CD8-positive, alpha-beta memory T cell (primary cell): ENCODE measurements around the gene HSPB7. TPM values are rescaled to one million over a fixed set of nuclear protein-coding genes. Genes with fewer than 3 reads are reported as not detected.
"Not testable (repeated sequence)": the region's sequence is repeated elsewhere in the genome, so short reads cannot be mapped to it uniquely, and the experiment has no call there.

Experiments
- CTCF ChIA-PET: fragments of 350-600 bp; sonication (Branson Sonifier 250); formaldehyde crosslinking; loops from one replicate; lab custom pipeline; 2021; ENCODE audit warnings: antibody characterized with exemption; lab: Charles Lee
- POLR2A ChIA-PET: fragments of 350-600 bp; sonication (Branson Sonifier 250); formaldehyde crosslinking; loops from one replicate; lab custom pipeline; 2021; ENCODE audit warnings: antibody characterized with exemption; lab: Charles Lee
- DNase-seq, 5 donors: peaks; one replicate each; pipeline versions ENCODE4 v3.0.0 to v3.0.0-alpha.2; 2020 to 2022; ENCODE audit warnings: mixed read lengths in 1 of 5
- H3K27ac ChIP-seq: one replicate; pipeline ENCODE4 v1.7.0; 2013; ENCODE audit warnings: low read depth, mild to moderate bottlenecking, low read length, moderate library complexity
- H3K27me3 ChIP-seq: 2 replicates; pipeline ENCODE4 v1.7.0; 2013; ENCODE audit warnings: low read length, mild to moderate bottlenecking; ENCODE audit not compliant: insufficient read depth, poor library complexity, severe bottlenecking
- H3K36me3 ChIP-seq: 2 replicates; pipeline ENCODE4 v1.7.0; 2013; ENCODE audit warnings: mild to moderate bottlenecking, low read length, moderate library complexity; ENCODE audit not compliant: insufficient read depth
- H3K4me1 ChIP-seq: 2 replicates; pipeline ENCODE4 v1.7.0; 2013; ENCODE audit warnings: mild to moderate bottlenecking, low read length, moderate library complexity; ENCODE audit not compliant: insufficient read depth
- H3K4me3 ChIP-seq: 2 replicates; pipeline ENCODE4 v1.7.0; 2013; ENCODE audit warnings: mild to moderate bottlenecking, low read length
- H3K9me3 ChIP-seq: 2 replicates; pipeline ENCODE4 v1.7.0; 2013; ENCODE audit warnings: mild to moderate bottlenecking, low read length
- H3K27ac Mint-ChIP-seq, 8 donors: one replicate each; pipeline ENCODE4 v1.8.0; 2020 to 2021; ENCODE audit warnings: mixed read lengths in 8 of 8, mild to moderate bottlenecking in 6 of 8, inconsistent platforms in 3 of 8, moderate library complexity in 3 of 8
- H3K27me3 Mint-ChIP-seq, 2 donors: one replicate each; pipeline ENCODE4 v1.8.0; 2020 to 2021; ENCODE audit warnings: mixed read lengths in 2 of 2, mild to moderate bottlenecking in 1 of 2, moderate library complexity in 1 of 2
- H3K36me3 Mint-ChIP-seq, 3 donors: one replicate each; pipeline ENCODE4 v1.8.0; 2020 to 2021; ENCODE audit warnings: mixed read lengths in 3 of 3, inconsistent platforms in 1 of 3, mild to moderate bottlenecking in 1 of 3
- H3K4me1 Mint-ChIP-seq, 3 donors: one replicate each; pipeline ENCODE4 v1.8.0; 2020 to 2021; ENCODE audit warnings: mixed read lengths in 3 of 3, inconsistent platforms in 1 of 3, mild to moderate bottlenecking in 1 of 3
- H3K4me3 Mint-ChIP-seq, 7 donors: one replicate each; pipeline ENCODE4 v1.8.0; 2020 to 2021; ENCODE audit warnings: mixed read lengths in 7 of 7, mild to moderate bottlenecking in 6 of 7, moderate library complexity in 4 of 7, inconsistent platforms in 2 of 7
- H3K9me3 Mint-ChIP-seq, 5 donors: one replicate each; pipeline ENCODE4 v1.8.0; 2020 to 2022; ENCODE audit warnings: mixed read lengths in 5 of 5, mild to moderate bottlenecking in 3 of 5, moderate library complexity in 2 of 5, inconsistent platforms in 1 of 5
- polyA plus RNA-seq: library from polyadenylated mRNA; unstranded; fragments of 300-500 nt; fragmentation: Illumina TruSeq; gene quantifications from one replicate; pipeline ENCODE4 v1.2.3, GENCODE V29; 2021
- total RNA-seq, 2 experiments: library from RNA; stranded (reverse); gene quantifications; one replicate each; pipeline ENCODE4 v1.2.3, GENCODE V29; 2021

HSPB7 gene
- total and polyA plus RNA-seq, 3 experiments from 2014 or later = not detected

- no peak overlapping the region for H3K4me3 ChIP-seq
- CTCF ChIA-PET = interaction anchor here (1.6 kb wide), 1 partner anchor 214 kb away, joined by 3 read pairs; no protein-coding TSS in a partner anchor
These were observed 12.2 kb downstream of the HSPB7 start for GRCh38 chr1:16005597-16005996.

GRCh38 chr1:16001274-16001673 is 16.6 kb downstream of the HSPB7 start:
- POLR2A ChIA-PET, H3K9me3 ChIP-seq, H3K27me3 ChIP-seq, H3K4me1 Mint-ChIP-seq, H3K27ac ChIP-seq, H3K27ac Mint-ChIP-seq, DNase-seq, H3K4me1 ChIP-seq, H3K9me3 Mint-ChIP-seq, H3K4me3 Mint-ChIP-seq, H3K36me3 Mint-ChIP-seq, H3K4me3 ChIP-seq, H3K27me3 Mint-ChIP-seq, H3K36me3 ChIP-seq, CTCF ChIA-PET: not testable (repeated sequence)

More at GRCh38 chr1:16005597-16005996, 12.2 kb downstream of the HSPB7 start:
- Mint-ChIP-seq H3K27ac (no peak overlapping the region), H3K36me3 (no peaks in the 10 kb centered on the region), H3K4me3 (no peak overlapping the region), H3K27me3 (peaks cover 3 to 6% of the 10 kb centered on the region in 2 donors), H3K9me3 (no peaks in the 10 kb centered on the region), H3K4me1 (no peaks in the 10 kb centered on the region)
- Histone ChIP-seq H3K4me1 (no peaks in the 10 kb centered on the region), H3K9me3 (no peaks in the 10 kb centered on the region), H3K27me3 (no peaks in the 10 kb centered on the region), H3K27ac (no peak overlapping the region), H3K36me3 (no peaks in the 10 kb centered on the region)
- POLR2A ChIA-PET = no interaction called here
- no peak for DNase-seq

- peaks cover 0 to 4% of the 10 kb centered on the region in 2 donors for H3K27me3 Mint-ChIP-seq
- no peak overlapping the region for H3K4me3 Mint-ChIP-seq
- H3K9me3 Mint-ChIP-seq = no peaks in the 10 kb centered on the region
- no peaks in the 10 kb centered on the region for H3K36me3 ChIP-seq
- no peak for DNase-seq
- CTCF ChIA-PET = no interaction called here
- H3K27ac Mint-ChIP-seq = peak overlapping the region in 1 of 8 donors; percentile 28
- H3K36me3 Mint-ChIP-seq = no peaks in the 10 kb centered on the region
- H3K27me3 ChIP-seq = no peaks in the 10 kb centered on the region
- H3K4me1 Mint-ChIP-seq = no peaks in the 10 kb centered on the region
- POLR2A ChIA-PET = no interaction called here
- H3K9me3 ChIP-seq = no peaks in the 10 kb centered on the region
- no peaks in the 10 kb centered on the region for H3K4me1 ChIP-seq
- no peak overlapping the region for H3K27ac ChIP-seq
- no peak overlapping the region for H3K4me3 ChIP-seq
These were observed 18.9 kb downstream of the HSPB7 start for GRCh38 chr1:15998929-15999328.

GRCh38 chr1:15997637-15998280 is 20.1 kb downstream of the HSPB7 start:
- POLR2A ChIA-PET = no interaction called here

DNA sequence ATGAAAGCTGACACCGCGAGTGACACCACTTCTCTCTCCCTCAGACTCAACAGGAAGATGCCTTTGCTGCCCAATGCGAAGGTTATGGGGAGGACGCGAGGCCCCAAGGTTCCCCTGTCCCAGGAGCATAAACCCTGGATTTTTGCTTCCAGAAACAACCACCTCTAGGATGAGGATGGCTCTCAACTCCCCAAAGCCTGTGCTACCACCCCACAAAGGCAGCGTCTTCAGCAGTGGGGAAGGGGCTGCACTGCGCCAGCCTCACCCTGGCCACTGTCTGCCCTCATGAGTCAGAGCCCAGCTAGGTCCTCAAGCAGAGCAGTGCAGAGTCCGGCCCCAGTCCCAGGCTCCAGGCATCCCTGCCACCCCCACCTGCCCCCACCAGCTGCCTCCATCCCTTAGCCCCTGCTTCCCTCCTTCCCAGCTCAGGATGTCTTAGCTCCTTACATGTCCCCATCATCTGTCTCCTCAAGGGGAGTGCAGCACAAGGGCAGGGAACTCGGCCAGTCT is 20.7 kb downstream of the HSPB7 start:
- ChIA-PET POLR2A (no interaction called here), CTCF (interaction anchor here (0.9 kb wide), 1 partner anchor 12 kb away, joined by 3 read pairs; no protein-coding TSS in a partner anchor)
- Histone ChIP-seq H3K4me3 (no peak overlapping the region), H3K27me3 (no peaks in the 10 kb centered on the region), H3K27ac (no peak overlapping the region), H3K4me1 (no peaks in the 10 kb centered on the region), H3K9me3 (no peaks in the 10 kb centered on the region), H3K36me3 (no peaks in the 10 kb centered on the region)
- Mint-ChIP-seq H3K4me3 (no peak overlapping the region), H3K9me3 (no peaks in the 10 kb centered on the region), H3K36me3 (no peaks in the 10 kb centered on the region), H3K27ac (no peak overlapping the region), H3K4me1 (no peaks in the 10 kb centered on the region), H3K27me3 (peaks cover 0 to 4% of the 10 kb centered on the region in 2 donors)
- no peak for DNase-seq

More at GRCh38 chr1:15997637-15998280, 20.1 kb downstream of the HSPB7 start:
- H3K4me1 ChIP-seq = no peaks in the 10 kb centered on the region
- DNase-seq = no peak
- H3K27ac ChIP-seq = no peak overlapping the region
- H3K36me3 ChIP-seq = no peaks in the 10 kb centered on the region
- H3K36me3 Mint-ChIP-seq = no peaks in the 10 kb centered on the region
- H3K4me1 Mint-ChIP-seq = no peaks in the 10 kb centered on the region
- no peaks in the 10 kb centered on the region for H3K9me3 Mint-ChIP-seq
- no peaks in the 10 kb centered on the region for H3K9me3 ChIP-seq
- no peak overlapping the region for H3K4me3 ChIP-seq
- H3K27me3 Mint-ChIP-seq = peaks cover 0 to 4% of the 10 kb centered on the region in 2 donors
- peak overlapping the region in 1 of 8 donors; percentile 10 for H3K27ac Mint-ChIP-seq
- no peak overlapping the region for H3K4me3 Mint-ChIP-seq
- CTCF ChIA-PET = interaction anchor here (0.9 kb wide), 1 partner anchor 12 kb away, joined by 3 read pairs; no protein-coding TSS in a partner anchor
- H3K27me3 ChIP-seq = no peaks in the 10 kb centered on the region

- H3K36me3 ChIP-seq = no peaks in the 10 kb centered on the region
- no peaks in the 10 kb centered on the region for H3K4me1 ChIP-seq
- no peaks in the 10 kb centered on the region for H3K4me1 Mint-ChIP-seq
- no peak overlapping the region for H3K27ac ChIP-seq
- no peak overlapping the region for H3K4me3 ChIP-seq
- no peaks in the 10 kb centered on the region for H3K9me3 Mint-ChIP-seq
- POLR2A ChIA-PET = no interaction called here
- H3K27me3 ChIP-seq = no peaks in the 10 kb centered on the region
- no peak overlapping the region for H3K4me3 Mint-ChIP-seq
- peaks cover 0 to 4% of the 10 kb centered on the region in 2 donors for H3K27me3 Mint-ChIP-seq
- no peaks in the 10 kb centered on the region for H3K9me3 ChIP-seq
- H3K27ac Mint-ChIP-seq = peak overlapping the region in 1 of 8 donors; percentile 17
- peak in 3 of 5 donors; percentile 19 to 66 (median 28) for DNase-seq
- H3K36me3 Mint-ChIP-seq = no peaks in the 10 kb centered on the region
- CTCF ChIA-PET = interaction anchor here (0.7 to 2.1 kb wide), 6 partner anchors 12 to 203 kb away, joined by 3 to 9 read pairs (median 4); no protein-coding TSS in a partner anchor
These were observed 23.1 kb downstream of the HSPB7 start for GRCh38 chr1:15994590-15995351.

DNA sequence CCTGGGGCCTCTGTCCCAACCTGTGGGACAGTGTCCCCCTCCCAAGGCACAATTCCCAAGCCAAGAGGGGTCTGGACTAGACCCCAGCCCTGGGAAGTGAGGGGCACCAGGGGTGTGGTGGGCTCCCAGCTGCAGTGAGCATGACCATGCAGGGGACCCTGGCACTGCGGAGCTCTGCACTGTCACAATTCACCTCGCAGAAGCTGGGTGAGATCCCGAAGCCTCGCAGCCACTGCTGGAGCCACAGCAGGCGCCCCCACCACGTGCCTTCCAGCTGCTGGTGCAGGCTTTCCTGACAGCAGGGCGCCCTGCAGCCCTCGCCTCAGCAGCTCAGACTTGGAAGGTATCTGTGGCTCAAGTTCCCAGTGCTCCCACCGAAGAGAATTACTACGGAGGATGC is 23.8 kb downstream of the HSPB7 start:
- POLR2A ChIA-PET = no interaction called here
- Mint-ChIP-seq H3K27me3 (peaks cover 0 to 4% of the 10 kb centered on the region in 2 donors), H3K4me3 (no peak overlapping the region), H3K27ac (no peak overlapping the region), H3K9me3 (no peaks in the 10 kb centered on the region), H3K4me1 (no peaks in the 10 kb centered on the region), H3K36me3 (no peaks in the 10 kb centered on the region)
- Histone ChIP-seq H3K9me3 (no peaks in the 10 kb centered on the region), H3K36me3 (no peaks in the 10 kb centered on the region), H3K4me1 (no peaks in the 10 kb centered on the region), H3K27me3 (no peaks in the 10 kb centered on the region), H3K4me3 (no peak overlapping the region), H3K27ac (no peak overlapping the region)
- no peak for DNase-seq
- CTCF ChIA-PET = interaction anchor here (0.7 to 2.1 kb wide), 4 partner anchors 113 to 202 kb away, joined by 3 to 9 read pairs (median 4); no protein-coding TSS in a partner anchor

DNA sequence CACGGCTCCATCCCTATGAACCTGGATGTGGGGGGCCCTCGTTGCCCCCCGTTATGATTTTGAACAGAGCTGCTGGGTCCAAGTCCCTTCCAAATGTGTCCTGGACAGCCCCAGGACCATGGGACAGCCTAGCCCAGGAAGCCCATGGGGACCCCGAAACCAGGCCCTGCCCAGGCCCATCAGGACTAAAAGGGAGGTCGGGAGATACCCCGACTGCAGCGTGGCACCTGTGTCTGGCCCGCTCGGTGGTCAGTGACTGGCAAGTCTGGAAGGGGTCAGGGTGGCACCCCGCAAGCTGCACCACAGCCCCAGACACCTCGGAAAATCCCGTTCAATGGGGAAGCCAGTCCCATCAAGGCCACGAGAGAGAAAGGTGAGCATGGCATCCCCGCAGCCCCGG is 24.2 kb downstream of the HSPB7 start:
- DNase-seq = no peak
- H3K27ac Mint-ChIP-seq = no peak overlapping the region
- H3K36me3 ChIP-seq = no peaks in the 10 kb centered on the region
- no peaks in the 10 kb centered on the region for H3K9me3 ChIP-seq
- no peak overlapping the region for H3K27ac ChIP-seq
- H3K27me3 ChIP-seq = no peaks in the 10 kb centered on the region
- H3K9me3 Mint-ChIP-seq = no peaks in the 10 kb centered on the region
- POLR2A ChIA-PET = no interaction called here
- no peaks in the 10 kb centered on the region for H3K4me1 ChIP-seq
- H3K4me3 ChIP-seq = no peak overlapping the region
- CTCF ChIA-PET = interaction anchor here (0.7 to 2.1 kb wide), 4 partner anchors 113 to 202 kb away, joined by 3 to 9 read pairs (median 4); no protein-coding TSS in a partner anchor
- no peaks in the 10 kb centered on the region for H3K36me3 Mint-ChIP-seq
- no peak overlapping the region for H3K4me3 Mint-ChIP-seq
- no peaks in the 10 kb centered on the region for H3K4me1 Mint-ChIP-seq
- H3K27me3 Mint-ChIP-seq = peaks cover 0 to 4% of the 10 kb centered on the region in 2 donors
